ENCODE results near the gene CBX8. TPM values are rescaled to one million over a fixed set of nuclear protein-coding genes. Genes with fewer than 3 reads are reported as not detected.

The CBX8 gene
- total RNA-seq, 1 experiment from 2014 or later: 2.0 TPM

- TF ChIP-seq ZNF532 (CRISPR knock-in tag; IDR thresholded peaks at IDR 0.05; ENCODE audit: borderline replicate concordance) (no peak), KAT7 (CRISPR knock-in tag; IDR thresholded peaks at IDR 0.05; ENCODE audit: borderline replicate concordance) (no peak), E2F1 (CRISPR knock-in tag; IDR thresholded peaks at IDR 0.05) (peak; percentile 53; the same call in 1 of the 2 replicates), ATF3 (CRISPR knock-in tag; conservative IDR thresholded peaks at IDR 0.05) (no peak), HMGXB4 (CRISPR knock-in tag; IDR thresholded peaks at IDR 0.05) (no peak), SMAD3 (CRISPR knock-in tag; IDR thresholded peaks at IDR 0.05; ENCODE audit: borderline replicate concordance) (0 out of 2 replicates have a peak, but pooled peaks have one; percentile 41), ZNF671 (CRISPR knock-in tag; IDR thresholded peaks at IDR 0.05) (no peak), ZNF425 (CRISPR knock-in tag; conservative IDR thresholded peaks at IDR 0.05) (no peak), TP53 (CRISPR knock-in tag; IDR thresholded peaks at IDR 0.05) (peak; percentile 57; the same call in 1 of the 2 replicates), ZNF423 (CRISPR knock-in tag; IDR thresholded peaks at IDR 0.05) (no peak), RELA (CRISPR knock-in tag; IDR thresholded peaks at IDR 0.05; ENCODE audit: borderline replicate concordance) (peak; percentile 72; the same call in 1 of the 2 replicates), TCF7 (CRISPR knock-in tag; IDR thresholded peaks at IDR 0.05; ENCODE audit: low read depth) (peak; percentile 49; the same call in 1 of the 2 replicates), NR2C2 (CRISPR knock-in tag; IDR thresholded peaks at IDR 0.05) (peak; percentile 65; the same call in 1 of the 2 replicates), E2F5 (CRISPR knock-in tag; IDR thresholded peaks at IDR 0.05) (peak; percentile 35; the same call in 1 of the 2 replicates), ZMAT4 (CRISPR knock-in tag; IDR thresholded peaks at IDR 0.05) (no peak), EMX1 (CRISPR knock-in tag; IDR thresholded peaks at IDR 0.05) (no peak), ERG (CRISPR knock-in tag; IDR thresholded peaks at IDR 0.05) (no peak), CREM (CRISPR knock-in tag; IDR thresholded peaks at IDR 0.05) (no peak), ZBTB43 (CRISPR knock-in tag; IDR thresholded peaks at IDR 0.05) (0 out of 2 replicates have a peak, but pooled peaks have one; percentile 62), NR1H2 (CRISPR knock-in tag; IDR thresholded peaks at IDR 0.05) (no peak), FOXJ3 (CRISPR knock-in tag; IDR thresholded peaks at IDR 0.05; ENCODE audit: borderline replicate concordance) (no peak), JUN (CRISPR knock-in tag; IDR thresholded peaks at IDR 0.05) (no peak), PRRX2 (CRISPR knock-in tag; IDR thresholded peaks at IDR 0.05) (no peak)
These were observed 1.7 kb upstream of the CBX8 start (continued) for GRCh38 chr17:79798299-79799173.

All from WTC11 (cell line).